ENCODE data around the gene CD53. TPM values are rescaled to one million over a fixed set of nuclear protein-coding genes. Genes with fewer than 3 reads are reported as not detected.

CD53 gene
- total and polyA plus RNA-seq, 2 of the 4 experiments (the other 2 are of a cell fraction), result not detected

GRCh38 chr1:110846861-110847260 lies 26.1 kb upstream of the CD53 start:
- ChIA-PET CTCF (no interaction called here), POLR2A (ENCODE audit: unreplicated experiment) (no interaction called here)
- no CpG with 5 or more reads among the region's 4 CpGs for WGBS, 2 experiments (ENCODE audit: extremely low coverage in 2 of 2, insufficient read length in 1 of 2)
- no peak overlapping the region for H4K8ac ChIP-seq (ENCODE audit: low read depth in 2 of 2, low read length in 2 of 2)
- no peak overlapping the region for H2BK120ac ChIP-seq (ENCODE audit: low read depth, low read length)
- no peak overlapping the region for H2AK9ac ChIP-seq (replicated peaks; ENCODE audit: low read depth, low read length, poor library complexity)
- no peak overlapping the region for H2AK5ac ChIP-seq (ENCODE audit: low read depth, low read length)
- no peaks in the 10 kb centered on the region for H3K27me3 ChIP-seq (ENCODE audit: control insufficient read depth, insufficient read depth, low read length)
- no peak overlapping the region for H3K18ac ChIP-seq (ENCODE audit: low read depth, low read length)
- no peaks in the 10 kb centered on the region for H4K20me1 ChIP-seq (ENCODE audit: insufficient read depth, low read length)
- H4K91ac ChIP-seq (ENCODE audit: insufficient read depth, low read depth, low read length), result no peak overlapping the region
- H2BK15ac ChIP-seq (ENCODE audit: low read depth, low read length), result no peak overlapping the region
- intact Hi-C loops (cut with micrococcal nuclease) (loop anchor here (1.0 to 2.0 kb wide), 2 partner anchors 146 to 185 kb away; no protein-coding TSS in a partner anchor), dilution Hi-C loops (cut with HindIII; ENCODE audit: low sequenced_read_pairs, unreplicated experiment) (no loop called here), in situ Hi-C loops (cut with MboI; ENCODE audit: low sequenced_read_pairs) (no loop called here)
- TF ChIP-seq RAD21 (IDR thresholded peaks at IDR 0.05; ENCODE audit: low read length) (no peak), CHD1 (IDR thresholded peaks at IDR 0.05; ENCODE audit: low read depth, low read length) (no peak), RFX5 (IDR thresholded peaks at IDR 0.05; ENCODE audit: low read depth, low read length) (no peak), FOS (IDR thresholded peaks at IDR 0.05; ENCODE audit: low read depth, low read length) (no peak), RCOR1 (IDR thresholded peaks at IDR 0.05; ENCODE audit: insufficient replicate concordance, low read length) (no peak), BHLHE40 (IDR thresholded peaks at IDR 0.05; ENCODE audit: low read depth, low read length) (no peak), CTCF (conservative IDR thresholded peaks at IDR 0.05; ENCODE audit: low read depth, low read length) (no peak), ELK1 (IDR thresholded peaks at IDR 0.05; ENCODE audit: borderline replicate concordance, low read depth, low read length) (no peak), MXI1 (IDR thresholded peaks at IDR 0.05; ENCODE audit: borderline replicate concordance, low read depth, low read length) (no peak), POLR2A (IDR thresholded peaks at IDR 0.05; ENCODE audit: low read depth, low read length) (no peak), SMC3 (IDR thresholded peaks at IDR 0.05; ENCODE audit: low read depth, low read length) (no peak), MAFK (IDR thresholded peaks at IDR 0.05; ENCODE audit: low read depth, low read length) (no peak), CEBPB (IDR thresholded peaks at IDR 0.05; ENCODE audit: low read depth, low read length) (no peak), MAZ (IDR thresholded peaks at IDR 0.05; ENCODE audit: borderline replicate concordance, low read depth, low read length) (no peak), NFE2L2 (IDR thresholded peaks at IDR 0.05; ENCODE audit: low read depth, low read length) (no peak), USF2 (IDR thresholded peaks at IDR 0.05; ENCODE audit: low read depth, low read length) (no peak)
- no peak overlapping the region for H3K4me3 ChIP-seq (ENCODE audit: insufficient read depth, low read depth, low read length)
- H3K9me3 ChIP-seq (ENCODE audit: control insufficient read depth, insufficient read depth, low read length), result no peaks in the 10 kb centered on the region
- H4K5ac ChIP-seq (ENCODE audit: low read depth, low read length), result no peak overlapping the region
- no peak overlapping the region for H3K4me2 ChIP-seq (ENCODE audit: low read depth, low read length)
- no peak overlapping the region for H3K9ac ChIP-seq (ENCODE audit: low read depth, low read length)
- DNase-seq (no peak), ATAC-seq (ENCODE audit: low read depth) (no peak)
- H2BK5ac ChIP-seq (ENCODE audit: low read depth, low read length, poor library complexity, severe bottlenecking), result no peak overlapping the region
- no peak overlapping the region for H3K14ac ChIP-seq (replicated peaks; ENCODE audit: low read depth, low read length)
- no peak overlapping the region for H3K27ac ChIP-seq (ENCODE audit: insufficient read depth, low read length)
- no peaks in the 10 kb centered on the region for H3K9me1 ChIP-seq (ENCODE audit: insufficient read depth, low read length)
- H3K4me1 ChIP-seq (ENCODE audit: control insufficient read depth, insufficient read depth, low read length), result no peaks in the 10 kb centered on the region
- H3K36me3 ChIP-seq (ENCODE audit: control insufficient read depth, insufficient read depth, low read length), result no peaks in the 10 kb centered on the region
- BruUV-seq (replicated peaks), result no TSS peak
- no peak overlapping the region for H2BK20ac ChIP-seq (ENCODE audit: low read depth, low read length)
- no peaks in the 10 kb centered on the region for H3K79me1 ChIP-seq (ENCODE audit: low read depth in 1 of 2, low read length in 2 of 2)
- H3K56ac ChIP-seq (ENCODE audit: extremely low read depth, insufficient read depth, low read length), result no peak overlapping the region
- H3K23ac ChIP-seq (ENCODE audit: low read depth, low read length), result no peak overlapping the region
- H2AFZ ChIP-seq (replicated peaks; ENCODE audit: low read length, poor library complexity), result no peak overlapping the region
- no peak overlapping the region for H3K4ac ChIP-seq (ENCODE audit: low read depth, low read length)

Data from IMR-90 (cell line).